HUES6 (cell line): ENCODE data around the gene BCL2A1.
"Not testable (repeated sequence)": the region's sequence is repeated elsewhere in the genome, so short reads cannot be mapped to it uniquely, and the experiment has no call there.

Experiments used
- H3K27ac ChIP-seq: 2 replicates; pipeline ENCODE4 v1.7.0; 2013; ENCODE audit warnings: low read depth, mild to moderate bottlenecking, low read length, inconsistent platforms
- H3K27me3 ChIP-seq: 2 replicates; pipeline ENCODE4 v1.6.1; 2013; ENCODE audit warnings: low read length; ENCODE audit not compliant: control insufficient read depth, insufficient read depth
- H3K36me3 ChIP-seq: 2 replicates; pipeline ENCODE4 v1.6.1; 2013; ENCODE audit warnings: low read length; ENCODE audit not compliant: control insufficient read depth, insufficient read depth
- H3K4me1 ChIP-seq: 2 replicates; pipeline ENCODE4 v1.6.1; 2013; ENCODE audit warnings: low read length; ENCODE audit not compliant: control insufficient read depth, insufficient read depth
- H3K4me3 ChIP-seq: 2 replicates; pipeline ENCODE4 v1.5.1; 2013; ENCODE audit warnings: low read depth, low read length
- H3K9ac ChIP-seq: one replicate; pipeline ENCODE4 v1.6.1; 2013; ENCODE audit warnings: mild to moderate bottlenecking, low read length
- H3K9me3 ChIP-seq: 2 replicates; pipeline ENCODE4 v1.6.1; 2013; ENCODE audit warnings: low read depth, low read length; ENCODE audit not compliant: control insufficient read depth, insufficient read depth

Gene BCL2A1

DNA sequence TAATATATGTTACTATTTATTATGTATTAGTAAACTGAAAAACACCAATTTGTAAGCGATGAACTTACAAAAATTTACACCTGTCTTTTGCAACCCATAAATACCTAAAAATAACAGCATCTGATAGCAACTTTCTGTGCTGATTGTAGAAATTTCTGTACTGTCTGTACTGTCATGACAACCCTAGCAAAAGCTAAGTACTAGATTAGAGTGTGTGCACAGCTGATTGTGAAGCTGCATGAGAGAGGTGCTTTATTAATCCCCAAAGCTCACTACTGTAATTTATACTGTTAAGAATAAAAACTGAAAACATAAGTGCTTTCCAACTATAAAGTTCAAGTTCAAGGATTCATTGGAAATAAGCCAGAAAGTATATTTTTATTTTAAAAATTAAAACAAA lies 815 bp downstream of the BCL2A1 start:
- Histone ChIP-seq H3K9me3 (no peaks in the 10 kb centered on the region), H3K27ac (no peak overlapping the region), H3K4me1 (no peaks in the 10 kb centered on the region), H3K27me3 (no peaks in the 10 kb centered on the region), H3K9ac (no peak overlapping the region), H3K4me3 (no peak overlapping the region), H3K36me3 (no peaks in the 10 kb centered on the region)

DNA sequence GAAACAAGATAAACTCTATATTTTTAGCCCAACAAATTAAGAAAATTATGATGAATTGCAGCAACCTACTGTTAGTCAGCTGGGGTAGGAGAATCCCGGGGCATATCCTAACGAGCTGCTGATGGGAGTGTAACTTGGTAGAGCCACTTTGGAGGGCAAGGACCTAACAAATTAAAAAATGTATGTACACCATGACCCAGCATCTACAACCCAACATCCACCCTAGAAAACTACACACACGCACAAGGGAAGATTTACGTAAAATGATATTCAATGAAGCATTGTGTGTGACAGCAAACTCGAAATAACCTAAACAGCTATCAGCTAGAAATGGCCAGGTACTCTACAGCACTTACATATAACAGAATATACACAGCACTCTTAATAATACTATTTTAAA lies 1.9 kb downstream of the BCL2A1 start:
- Histone ChIP-seq H3K36me3 (no peaks in the 10 kb centered on the region), H3K9ac (no peak overlapping the region), H3K4me3 (no peak overlapping the region), H3K4me1 (no peaks in the 10 kb centered on the region), H3K9me3 (no peaks in the 10 kb centered on the region), H3K27ac (no peak overlapping the region), H3K27me3 (no peaks in the 10 kb centered on the region)

DNA sequence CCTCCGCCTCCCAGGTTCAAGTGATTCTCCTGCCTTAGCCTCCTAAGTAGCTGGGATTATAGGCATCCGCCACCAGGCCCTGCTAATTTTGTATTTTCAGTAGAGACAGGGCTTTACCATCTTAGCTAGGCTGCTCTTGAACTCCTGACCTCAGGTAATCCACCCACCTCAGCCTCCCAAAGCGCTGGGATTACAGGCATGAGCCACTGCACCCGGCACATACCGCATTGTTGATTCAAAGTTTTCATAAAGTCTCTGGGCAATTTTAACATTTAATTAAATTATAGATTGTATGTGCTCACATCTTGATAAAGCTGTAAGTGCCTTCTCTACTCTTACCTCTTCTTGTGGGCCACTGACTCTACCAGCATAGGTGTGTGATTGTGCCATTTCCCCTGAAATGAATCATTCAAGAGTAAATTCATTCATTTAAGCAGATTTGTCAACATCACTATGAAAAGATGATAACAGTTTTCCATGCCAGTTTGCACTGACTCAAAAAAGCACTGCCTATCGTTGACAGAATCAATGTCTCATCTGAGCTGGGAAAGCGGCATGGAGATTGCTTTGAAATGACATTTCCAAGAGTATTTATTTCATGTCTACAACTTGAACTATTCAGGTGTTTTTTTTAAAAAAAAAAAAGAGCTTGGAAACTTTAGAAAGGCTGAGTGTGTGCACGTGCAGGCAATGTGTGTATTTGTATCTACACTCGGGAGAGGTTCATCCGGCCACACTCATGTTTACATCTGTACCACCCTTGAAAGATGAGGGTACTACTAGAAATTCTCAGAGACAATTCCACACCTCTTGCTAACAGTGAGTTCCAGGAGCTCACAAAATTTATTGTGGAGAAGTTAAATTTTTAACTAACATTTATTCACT lies 3.5 kb downstream of the BCL2A1 start:
- H3K9ac ChIP-seq, result no peak overlapping the region
- no peak overlapping the region for H3K27ac ChIP-seq
- H3K4me3 ChIP-seq, result no peak overlapping the region
- H3K36me3 ChIP-seq, result no peaks in the 10 kb centered on the region
- no peaks in the 10 kb centered on the region for H3K9me3 ChIP-seq
- H3K27me3 ChIP-seq, result no peaks in the 10 kb centered on the region
- no peaks in the 10 kb centered on the region for H3K4me1 ChIP-seq

DNA sequence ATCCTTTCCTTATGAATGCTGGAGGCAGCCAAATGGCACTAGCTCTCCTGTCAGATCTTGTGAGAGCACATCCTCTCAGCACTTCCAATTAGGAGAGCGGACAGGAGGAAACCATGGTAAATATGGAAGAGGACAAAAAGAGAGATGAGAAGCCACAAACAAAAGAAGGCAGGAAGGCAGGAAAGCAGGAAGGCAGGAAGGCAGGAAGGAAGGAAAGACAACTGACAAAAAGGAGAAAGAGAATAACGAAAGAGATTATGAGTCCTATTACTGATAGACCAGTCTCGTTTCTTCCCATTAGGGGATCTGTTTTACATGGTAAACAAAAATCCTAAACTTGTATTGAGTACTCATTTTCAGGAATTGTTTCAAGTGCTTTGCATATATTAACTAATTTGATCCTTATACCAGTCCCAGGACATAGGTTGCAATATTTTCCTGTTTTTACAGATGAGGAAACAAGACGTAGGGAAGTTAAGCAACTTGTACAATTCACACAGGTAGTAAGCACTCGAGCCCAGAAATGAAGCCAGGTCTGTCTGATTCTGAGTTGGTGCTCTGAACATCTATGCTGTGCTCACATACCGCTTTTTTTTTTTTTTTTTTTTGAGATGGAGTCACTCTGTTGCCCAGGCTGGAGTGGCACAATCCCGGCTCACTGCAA lies 4.2 kb downstream of the BCL2A1 start:
- H3K27me3 ChIP-seq, result no peaks in the 10 kb centered on the region
- H3K36me3 ChIP-seq, result no peaks in the 10 kb centered on the region
- no peak overlapping the region for H3K9ac ChIP-seq
- H3K4me1 ChIP-seq, result no peaks in the 10 kb centered on the region
- no peak overlapping the region for H3K4me3 ChIP-seq
- H3K27ac ChIP-seq, result no peak overlapping the region
- H3K9me3 ChIP-seq, result no peaks in the 10 kb centered on the region

DNA sequence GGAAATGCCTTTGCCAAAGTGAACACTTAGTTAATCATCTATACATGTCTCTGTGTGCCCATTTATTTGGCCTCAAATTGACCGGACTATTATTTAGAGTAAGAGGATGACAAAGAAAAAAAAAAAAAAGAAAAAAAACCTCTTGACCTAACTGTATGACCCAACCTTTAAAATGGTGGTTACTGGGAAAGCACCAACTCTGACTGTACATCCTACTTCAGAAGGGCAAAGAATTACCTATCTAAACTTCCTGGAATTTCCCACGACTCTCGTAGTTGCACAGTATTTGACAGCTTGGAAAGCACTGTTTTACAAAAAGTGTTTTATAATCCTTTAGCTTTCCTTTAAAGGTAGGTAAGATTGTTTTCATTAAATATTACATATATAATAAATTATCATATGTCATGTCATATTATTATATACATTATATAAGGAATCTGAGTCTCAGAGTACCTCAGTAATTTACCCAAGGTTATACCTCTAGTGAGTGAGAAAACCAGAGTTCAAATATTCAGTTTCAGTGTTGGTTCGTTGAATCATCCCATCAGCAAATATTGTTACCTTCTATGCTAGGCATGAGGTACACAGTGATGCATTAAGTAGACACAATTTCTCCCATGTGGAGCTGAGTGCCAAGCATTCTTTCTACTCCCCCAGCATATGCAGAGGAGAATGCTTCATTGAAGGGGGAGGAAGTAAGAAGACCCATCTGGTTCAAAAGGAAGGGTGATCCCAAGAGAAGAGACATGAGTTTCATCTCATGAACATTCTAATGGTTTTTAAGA lies 5.0 kb downstream of the BCL2A1 start:
- Histone ChIP-seq H3K36me3 (no peaks in the 10 kb centered on the region), H3K27me3 (no peaks in the 10 kb centered on the region), H3K9me3 (no peaks in the 10 kb centered on the region), H3K4me1 (no peaks in the 10 kb centered on the region), H3K27ac (no peak overlapping the region), H3K9ac (no peak overlapping the region), H3K4me3 (no peak overlapping the region)

DNA sequence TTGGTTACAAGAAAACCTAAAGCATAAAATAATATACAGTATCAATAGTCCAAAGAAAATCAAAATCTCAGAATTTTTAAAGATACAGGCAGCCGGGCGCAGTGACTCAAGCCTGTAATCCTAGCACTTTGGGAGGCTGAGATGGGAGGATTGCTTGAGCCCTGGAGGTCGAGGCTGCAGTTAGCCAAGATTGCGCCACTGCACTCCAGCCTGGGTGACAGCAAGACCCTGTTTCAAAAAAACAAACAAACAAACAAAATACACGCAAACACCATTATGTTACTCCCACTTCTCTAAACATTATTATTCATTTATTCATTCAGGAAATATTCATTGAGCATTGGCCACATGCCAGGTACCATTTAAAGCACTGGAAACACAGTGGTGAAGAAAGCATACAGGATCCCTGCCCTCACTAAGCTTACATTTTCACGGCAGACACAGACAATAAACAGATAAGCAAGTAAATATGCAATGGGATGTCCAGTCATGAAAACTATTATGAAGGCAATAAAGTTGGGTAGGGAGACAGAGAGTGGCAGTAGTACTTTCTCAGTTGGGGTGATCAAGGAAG lies 6.7 kb downstream of the BCL2A1 start:
- H3K9ac ChIP-seq, result no peak overlapping the region
- H3K4me3 ChIP-seq, result no peak overlapping the region
- no peaks in the 10 kb centered on the region for H3K9me3 ChIP-seq
- no peaks in the 10 kb centered on the region for H3K36me3 ChIP-seq
- no peak overlapping the region for H3K27ac ChIP-seq
- H3K27me3 ChIP-seq, result no peaks in the 10 kb centered on the region
- H3K4me1 ChIP-seq, result no peaks in the 10 kb centered on the region

DNA sequence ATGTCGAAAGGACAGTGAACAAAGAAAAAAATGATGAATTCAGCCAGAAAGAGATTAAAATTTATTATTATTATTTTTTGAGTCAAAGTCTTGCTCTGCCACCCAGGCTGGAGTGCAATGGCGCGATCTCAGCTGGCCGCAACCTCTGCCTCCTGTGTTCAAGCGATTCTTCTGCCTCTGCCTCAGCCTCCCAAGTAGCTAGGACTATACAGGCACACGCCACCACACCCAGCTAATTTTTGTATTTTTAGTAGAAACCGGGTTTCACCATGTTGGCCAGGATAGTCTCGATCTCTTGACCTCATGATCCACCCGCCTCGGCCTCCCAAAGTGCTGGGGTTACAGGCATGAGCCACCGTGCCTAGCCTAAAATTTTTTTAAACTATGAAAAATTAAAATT lies 8.1 kb downstream of the BCL2A1 start:
- not testable (repeated sequence) for H3K27me3 ChIP-seq, H3K9me3 ChIP-seq, H3K9ac ChIP-seq, H3K4me1 ChIP-seq, H3K36me3 ChIP-seq, H3K27ac ChIP-seq, H3K4me3 ChIP-seq

DNA sequence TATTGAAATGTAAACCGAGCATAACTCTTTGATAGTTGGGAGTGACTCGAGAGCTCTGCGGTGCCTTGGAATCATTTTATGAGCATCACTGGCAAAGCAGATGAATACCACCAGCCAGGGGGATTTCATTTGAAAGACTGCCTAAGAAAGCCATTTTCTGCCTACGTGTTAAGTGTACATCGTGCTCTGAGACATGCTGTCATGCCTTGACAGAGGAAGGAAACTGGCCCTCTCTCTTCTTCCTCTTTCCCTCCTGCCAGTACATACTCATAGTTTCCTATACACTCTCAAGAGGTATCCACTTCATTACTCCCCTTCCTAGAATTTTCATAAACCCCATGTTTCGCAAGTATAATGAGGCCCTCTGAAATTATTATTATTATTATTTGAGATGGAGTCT lies 8.8 kb downstream of the BCL2A1 start:
- Histone ChIP-seq H3K27ac (no peak overlapping the region), H3K9ac (no peak overlapping the region), H3K4me1 (no peaks in the 10 kb centered on the region), H3K9me3 (no peaks in the 10 kb centered on the region), H3K36me3 (no peaks in the 10 kb centered on the region), H3K4me3 (no peak overlapping the region), H3K27me3 (no peaks in the 10 kb centered on the region)

DNA sequence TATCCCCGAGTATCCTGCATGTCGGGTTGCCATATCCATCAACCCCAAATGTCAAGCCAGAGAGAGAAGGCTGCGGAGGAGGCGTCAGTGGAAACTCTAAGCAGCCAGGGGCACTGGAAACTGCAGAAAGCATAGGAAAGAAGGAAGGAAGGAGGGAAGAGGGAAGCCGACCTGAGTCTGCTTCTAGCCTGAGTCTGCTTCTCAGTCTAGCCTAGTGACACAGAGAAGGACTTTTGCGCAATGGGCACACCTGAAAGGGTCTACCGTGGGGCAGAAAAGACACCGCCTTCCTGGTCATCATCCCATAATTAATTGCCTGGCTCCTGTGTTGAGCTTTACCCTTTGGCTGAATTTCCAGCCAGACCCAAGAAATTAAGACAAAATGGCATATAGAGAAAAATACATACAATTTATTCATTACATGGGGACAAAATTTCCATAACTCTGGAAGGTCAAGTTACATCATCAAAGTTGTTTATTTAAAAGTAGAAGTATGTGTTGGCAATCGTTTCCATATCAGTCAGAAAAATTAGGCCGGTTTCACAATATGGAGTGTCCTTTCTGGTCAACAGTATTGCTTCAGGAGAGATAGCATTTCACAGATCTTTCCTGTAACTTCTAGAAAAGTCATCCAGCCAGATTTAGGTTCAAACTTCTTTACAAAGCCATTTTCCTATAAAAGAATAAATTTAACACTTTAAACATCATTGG lies 10.3 kb downstream of the BCL2A1 start:
- no peaks in the 10 kb centered on the region for H3K4me1 ChIP-seq
- no peak overlapping the region for H3K9ac ChIP-seq
- H3K27ac ChIP-seq, result no peak overlapping the region

DNA sequence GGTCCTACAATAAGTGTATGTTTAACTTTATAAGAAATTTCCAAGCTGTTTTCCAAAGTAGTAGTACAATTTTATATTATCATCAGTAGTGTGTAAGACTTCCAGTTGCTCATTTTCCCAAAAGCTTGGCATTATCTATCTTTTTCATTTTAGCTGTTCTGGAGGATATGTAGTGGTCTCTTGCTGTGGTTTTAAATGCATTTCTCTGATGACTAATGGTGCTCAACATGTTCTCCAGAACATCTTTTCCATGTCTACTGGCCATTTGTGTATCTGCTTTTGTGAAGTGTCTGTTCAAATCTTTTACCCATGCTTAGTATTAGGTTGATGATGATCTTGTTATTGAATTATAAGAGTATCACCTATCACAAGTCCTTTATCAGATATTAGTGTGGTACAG lies 13.3 kb downstream of the BCL2A1 start:
- Histone ChIP-seq H3K27ac (no peak overlapping the region), H3K4me1 (no peaks in the 10 kb centered on the region), H3K36me3 (no peaks in the 10 kb centered on the region)

More for the DNA sequence above, 10.3 kb downstream of the BCL2A1 start:
- no peaks in the 10 kb centered on the region for H3K9me3 ChIP-seq
- no peaks in the 10 kb centered on the region for H3K27me3 ChIP-seq
- no peak overlapping the region for H3K4me3 ChIP-seq
- H3K36me3 ChIP-seq, result no peaks in the 10 kb centered on the region

More for the DNA sequence above, 13.3 kb downstream of the BCL2A1 start:
- Histone ChIP-seq H3K9ac (no peak overlapping the region), H3K9me3 (no peaks in the 10 kb centered on the region), H3K27me3 (no peaks in the 10 kb centered on the region), H3K4me3 (no peak overlapping the region)
